Body of pancreas (tissue), 4 donors: ENCODE results near the gene NWD2.

ENCODE experiments used
- CTCF ChIP-seq, 7 experiments: fragments of 450-650 bp in 4 of 7; fragments of 200-600 bp in 3 of 7; sonication (generic) in 3 of 7; IDR thresholded peaks; one replicate each; pipeline ENCODE4 v1.5.1; 2016 to 2019; ENCODE audit warnings: antibody characterized with exemption in 7 of 7
- POLR2A ChIP-seq, 3 donors: fragments of 450-650 bp; IDR thresholded peaks; one replicate each; pipeline ENCODE4 v1.6.1; 2016; ENCODE audit warnings: antibody characterized with exemption in 3 of 3, mild to moderate bottlenecking in 2 of 3

- TF ChIP-seq POLR2A (IDR thresholded peaks at IDR 0.05): no peak
- no peak for TF ChIP-seq CTCF (IDR thresholded peaks at IDR 0.05)
Observed at GRCh38 chr4:37400241-37400881, 155.8 kb downstream of the NWD2 start.
